ENCODE measurements around the gene LINGO1.

DNA sequence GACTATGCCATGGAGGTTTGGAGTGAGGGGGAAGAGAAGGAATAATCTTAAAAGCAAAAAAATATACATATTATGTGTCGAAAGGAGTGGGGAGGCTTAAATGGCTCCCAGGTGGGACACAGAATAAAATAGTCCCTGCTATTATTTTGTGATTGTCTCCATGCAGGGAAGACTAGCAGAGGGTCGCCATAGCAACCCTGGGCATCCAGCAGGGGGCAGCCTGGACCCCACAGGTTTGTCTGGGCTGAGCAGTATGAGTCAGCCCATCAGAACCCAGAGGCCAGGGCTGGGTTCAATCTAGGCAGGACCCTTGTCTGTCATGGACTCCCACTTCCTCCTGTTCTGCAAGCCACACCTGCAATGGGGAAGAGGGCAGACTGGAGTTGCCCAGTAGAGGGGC lies 17.6 kb upstream of the LINGO1 start:
- no peak for TF ChIP-seq CTCF (IDR thresholded peaks at IDR 0.05)
- TF ChIP-seq EP300 (IDR thresholded peaks at IDR 0.05) = no peak
- no peak for TF ChIP-seq POLR2A (IDR thresholded peaks at IDR 0.05)

All from ovary (tissue), 3 donors.